Loucy (cell line): ENCODE results near the gene FGF12.

Experiments used
- H2AFZ ChIP-seq: fragments of 200-600 bp; sonication (generic); 2 replicates; pipeline ENCODE4 v1.6.0; 2016; ENCODE audit warnings: antibody characterized with exemption, mild to moderate bottlenecking, low read length, moderate library complexity
- H3F3A ChIP-seq: fragments of 200-600 bp; 2 replicates; pipeline ENCODE4 v1.6.0; 2016; ENCODE audit warnings: antibody characterized with exemption, low read depth, mild to moderate bottlenecking
- H3K27me3 ChIP-seq: fragments of 200-600 bp; sonication (generic); 2 replicates; pipeline ENCODE4 v1.6.1; 2014; ENCODE audit warnings: low read length, mild to moderate bottlenecking; ENCODE audit not compliant: insufficient read depth, poor library complexity, severe bottlenecking
- H3K36me3 ChIP-seq: fragments of 200-600 bp; sonication (generic); 2 replicates; pipeline ENCODE4 v1.6.1; 2016; ENCODE audit warnings: low read length; ENCODE audit not compliant: insufficient read depth
- H3K4me1 ChIP-seq: fragments of 200-600 bp; sonication (generic); 2 replicates; pipeline ENCODE4 v1.5.1; 2014; ENCODE audit warnings: low read length, mild to moderate bottlenecking; ENCODE audit not compliant: insufficient read depth, poor library complexity, severe bottlenecking
- H3K4me2 ChIP-seq: fragments of 200-600 bp; sonication (generic); 2 replicates; pipeline ENCODE4 v1.6.0; 2014; ENCODE audit warnings: antibody characterized with exemption, low read length, low read depth, mild to moderate bottlenecking; ENCODE audit not compliant: poor library complexity, severe bottlenecking
- H3K4me3 ChIP-seq: fragments of 200-600 bp; sonication (generic); 2 replicates; pipeline ENCODE4 v1.5.1; 2014; ENCODE audit warnings: low read length, mild to moderate bottlenecking, mixed read lengths; ENCODE audit not compliant: poor library complexity, severe bottlenecking
- H3K79me2 ChIP-seq: fragments of 200-600 bp; sonication (generic); 2 replicates; pipeline ENCODE4 v1.6.1; 2014; ENCODE audit warnings: low read length; ENCODE audit not compliant: insufficient read depth
- H3K9ac ChIP-seq: fragments of 200-600 bp; sonication (generic); 2 replicates; pipeline ENCODE4 v1.6.0; 2014; ENCODE audit warnings: mild to moderate bottlenecking, low read depth, low read length, moderate library complexity; ENCODE audit not compliant: poor library complexity, severe bottlenecking
- H3K9me2 ChIP-seq: fragments of 200-600 bp; sonication (generic); replicated peaks from 2 replicates; pipeline ENCODE4 v1.6.1; 2016; ENCODE audit warnings: low read depth, low read length, mixed read lengths
- H3K9me3 ChIP-seq: fragments of 200-600 bp; sonication (generic); 2 replicates; pipeline ENCODE4 v1.6.1; 2014; ENCODE audit warnings: mild to moderate bottlenecking, antibody characterized with exemption, low read length, low read depth; ENCODE audit not compliant: insufficient read depth
- H4K20me1 ChIP-seq: fragments of 200-600 bp; sonication (generic); 2 replicates; pipeline ENCODE4 v1.6.0; 2014; ENCODE audit warnings: antibody characterized with exemption, low read length, mild to moderate bottlenecking; ENCODE audit not compliant: insufficient read depth, poor library complexity, severe bottlenecking
- CTCF ChIP-seq: fragments of 200-600 bp; sonication (generic); conservative IDR thresholded peaks from 2 replicates; pipeline ENCODE4 v1.5.1; 2014; ENCODE audit warnings: mild to moderate bottlenecking, antibody characterized with exemption, low read length
- EZH2phosphoT487 ChIP-seq: fragments of 200-600 bp; IDR thresholded peaks from 2 replicates; pipeline ENCODE4 v1.6.1; 2018; ENCODE audit warnings: antibody characterized with exemption, mild to moderate bottlenecking, moderate library complexity, borderline replicate concordance

The FGF12 gene

DNA sequence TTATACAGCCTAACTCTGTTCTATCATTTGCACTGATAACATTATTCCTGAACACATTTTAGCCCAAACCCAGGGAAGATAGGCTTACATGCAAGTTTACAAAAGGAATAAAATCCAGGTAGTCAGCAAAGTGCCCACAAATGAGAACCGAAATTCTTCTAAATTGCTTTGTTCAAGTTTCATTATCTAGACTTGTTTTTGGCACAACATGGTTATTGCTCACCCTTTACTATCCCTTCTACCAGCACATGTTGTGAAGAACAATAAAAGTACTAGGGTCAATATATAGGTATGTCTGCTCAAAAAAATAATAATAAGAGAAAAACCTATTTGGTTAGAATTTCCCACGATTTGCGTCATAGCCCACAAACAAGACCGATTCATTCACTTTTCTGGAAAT, 430.5 kb downstream of the FGF12 start:
- H3K4me3 ChIP-seq = no peak overlapping the region
- H3K9me2 ChIP-seq = no peaks in the 10 kb centered on the region
- H3F3A ChIP-seq = no peaks in the 10 kb centered on the region
- H3K36me3 ChIP-seq = no peaks in the 10 kb centered on the region
- no peak overlapping the region for H3K4me2 ChIP-seq
- no peak for TF ChIP-seq CTCF
- no peak for TF ChIP-seq EZH2phosphoT487
- H3K9me3 ChIP-seq = no peaks in the 10 kb centered on the region
- no peak overlapping the region for H2AFZ ChIP-seq
- H3K79me2 ChIP-seq = no peaks in the 10 kb centered on the region
- no peak overlapping the region for H3K9ac ChIP-seq
- H4K20me1 ChIP-seq = no peaks in the 10 kb centered on the region
- H3K4me1 ChIP-seq = no peaks in the 10 kb centered on the region
- no peaks in the 10 kb centered on the region for H3K27me3 ChIP-seq

DNA sequence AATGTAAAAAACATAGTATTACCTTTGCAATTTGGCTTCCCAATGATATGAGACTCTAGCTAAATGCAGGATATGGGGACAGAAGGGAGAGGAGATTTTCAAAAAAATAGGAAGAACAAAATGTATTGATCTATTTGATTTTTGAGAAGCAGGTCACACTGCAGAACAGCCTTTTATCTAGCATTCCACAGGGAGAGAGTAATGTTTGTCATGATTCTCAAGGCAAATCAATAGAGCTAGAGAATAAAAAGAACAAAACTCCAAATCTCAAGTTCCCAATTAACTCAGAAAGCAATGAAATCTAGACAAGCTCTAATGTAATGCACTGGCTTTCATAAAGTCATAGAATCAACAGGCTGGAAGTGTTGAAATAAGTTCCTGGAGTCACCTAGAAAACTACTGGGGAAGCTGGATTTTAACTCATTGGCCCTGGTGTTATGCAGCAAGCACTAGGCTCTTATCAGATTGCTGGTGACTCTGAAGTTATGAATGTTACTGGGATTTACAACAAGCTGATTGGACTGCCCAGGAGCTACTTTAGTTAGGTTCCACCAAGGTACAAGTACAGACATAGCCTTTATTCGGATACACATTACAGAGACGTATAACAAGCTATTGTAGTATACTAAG, 442.8 kb downstream of the FGF12 start:
- no peaks in the 10 kb centered on the region for H3K27me3 ChIP-seq
- no peaks in the 10 kb centered on the region for H3K9me2 ChIP-seq
- H3K9ac ChIP-seq = no peak overlapping the region
- no peak for TF ChIP-seq CTCF
- TF ChIP-seq EZH2phosphoT487 = no peak
- H4K20me1 ChIP-seq = no peaks in the 10 kb centered on the region
- H3K36me3 ChIP-seq = no peaks in the 10 kb centered on the region
- no peaks in the 10 kb centered on the region for H3K4me1 ChIP-seq
- no peak overlapping the region for H3K4me3 ChIP-seq
- no peaks in the 10 kb centered on the region for H3K79me2 ChIP-seq
- no peaks in the 10 kb centered on the region for H3F3A ChIP-seq
- no peaks in the 10 kb centered on the region for H3K9me3 ChIP-seq
- H2AFZ ChIP-seq = no peak overlapping the region
- H3K4me2 ChIP-seq = no peak overlapping the region

DNA sequence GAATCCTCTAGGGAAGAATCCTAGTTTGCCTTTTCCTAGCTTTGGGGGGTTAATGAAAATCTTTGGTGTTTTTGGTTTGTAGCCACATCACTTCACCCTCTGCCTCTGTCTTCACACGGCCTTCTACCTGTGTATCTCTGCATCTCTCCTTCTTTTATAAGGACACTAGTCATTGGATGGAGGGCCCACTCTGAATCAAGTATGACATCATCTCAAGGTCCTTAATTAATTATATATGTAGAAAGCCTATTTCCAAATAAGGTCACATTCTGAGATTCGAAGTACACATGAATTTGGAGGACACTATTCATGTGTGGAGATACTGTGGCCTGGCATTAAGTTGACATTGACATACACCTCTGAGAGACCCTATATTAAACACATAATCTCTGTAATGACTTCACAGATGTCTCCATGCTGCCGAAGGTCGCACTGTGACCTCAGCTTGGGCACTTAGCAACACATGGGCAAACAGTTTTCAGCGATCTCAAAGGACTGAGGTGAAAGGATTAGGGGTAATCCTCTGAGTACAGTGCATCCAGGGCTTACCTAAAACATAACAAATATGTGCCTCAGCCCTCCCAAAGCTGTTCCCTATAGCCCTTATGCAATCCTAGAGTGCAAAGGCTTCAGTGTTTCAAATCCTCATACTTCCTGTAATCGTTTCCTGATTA, 446.0 kb downstream of the FGF12 start:
- no peaks in the 10 kb centered on the region for H4K20me1 ChIP-seq
- H2AFZ ChIP-seq = no peak overlapping the region
- no peaks in the 10 kb centered on the region for H3K79me2 ChIP-seq
- no peaks in the 10 kb centered on the region for H3K9me2 ChIP-seq
- no peak overlapping the region for H3K4me3 ChIP-seq
- no peaks in the 10 kb centered on the region for H3K27me3 ChIP-seq
- no peaks in the 10 kb centered on the region for H3F3A ChIP-seq
- H3K4me1 ChIP-seq = no peaks in the 10 kb centered on the region
- no peak for TF ChIP-seq EZH2phosphoT487
- no peak for TF ChIP-seq CTCF
- no peak overlapping the region for H3K4me2 ChIP-seq
- H3K9ac ChIP-seq = no peak overlapping the region
- no peaks in the 10 kb centered on the region for H3K9me3 ChIP-seq
- no peaks in the 10 kb centered on the region for H3K36me3 ChIP-seq
